ENCODE measurements around the gene PNKD. TPM values are rescaled to one million over a fixed set of nuclear protein-coding genes. Genes with fewer than 3 reads are reported as not detected.

Gene PNKD
- total and polyA plus RNA-seq, 11 donors, result 53.8 to 146 (median 72.5) TPM

DNA sequence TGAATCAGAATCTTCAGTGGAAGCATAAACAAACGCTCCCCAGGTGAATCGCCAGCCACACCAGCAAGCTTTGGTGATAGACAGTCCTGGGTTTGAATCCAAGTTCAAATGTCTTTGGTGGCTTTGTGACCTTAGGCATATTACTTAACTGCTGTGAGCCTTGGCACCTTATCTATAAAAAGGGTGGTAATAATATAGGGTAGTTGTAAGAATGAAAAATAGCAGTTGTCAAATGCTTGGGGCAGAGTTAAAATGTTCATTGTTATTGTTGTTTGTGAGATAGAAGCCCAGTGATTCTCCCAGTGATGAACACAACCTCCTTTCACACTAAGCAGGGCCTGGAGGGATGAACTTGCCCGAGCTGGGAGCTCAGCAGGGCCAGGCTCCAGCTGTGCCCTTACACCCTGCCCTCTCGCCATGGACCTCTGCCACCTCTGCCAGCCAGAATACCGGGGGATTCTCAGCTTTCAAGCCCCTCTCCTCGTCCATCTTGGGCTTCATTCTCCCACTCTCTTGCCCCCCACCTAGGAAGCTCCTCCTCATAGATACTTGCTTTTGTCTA lies 28.1 kb downstream of the PNKD start:
- intact Hi-C loops (cut with DNase I), result loop anchor here in 2 of 10 donors (10.0 kb wide), 1 partner anchor 166 kb away; no protein-coding TSS in a partner anchor
- H3K4me1 ChIP-seq, result peaks cover 0 to 24% (median 4%) of the 10 kb centered on the region in 12 donors
- no peaks in the 10 kb centered on the region for H3K9me3 ChIP-seq
- 91 to 92% (median 91%) methylated on average over 6 of the region's 6 CpGs for WGBS, 4 donors
- no peaks in the 10 kb centered on the region for H3K27me3 ChIP-seq
- no peak overlapping the region for H3K4me3 ChIP-seq
- ATAC-seq, result no peak
- H3K27ac ChIP-seq, result no peak overlapping the region
- TF ChIP-seq CTCF (IDR thresholded peaks at IDR 0.05) (no peak), POLR2A (IDR thresholded peaks at IDR 0.05) (no peak)
- H3K36me3 ChIP-seq, result no peaks in the 10 kb centered on the region
- DNase-seq, result no peak

- intact Hi-C loops (cut with DNase I), result loop anchor here (2.0 to 10.0 kb wide), 8 partner anchors 55 to 167 kb away; partner anchors contain the start of genes CATIP (in 3 of the 10) and CTDSP1 (in 2 of the 10)
- ATAC-seq (no peak), DNase-seq (no peak)
- Histone ChIP-seq H3K27me3 (no peaks in the 10 kb centered on the region), H3K36me3 (no peaks in the 10 kb centered on the region), H3K9me3 (no peaks in the 10 kb centered on the region), H3K27ac (no peak overlapping the region), H3K4me1 (peaks cover 0 to 7% (median 0%) of the 10 kb centered on the region in 12 donors), H3K4me3 (no peak overlapping the region)
- TF ChIP-seq CTCF (IDR thresholded peaks at IDR 0.05) (no peak), POLR2A (IDR thresholded peaks at IDR 0.05) (no peak)
- 85 to 91% (median 88%) methylated on average over 4 of the region's 4 CpGs for WGBS, 4 donors
Observed at GRCh38 chr2:218300141-218300540, 29.8 kb downstream of the PNKD start.

GRCh38 chr2:218301176-218301819 lies 31.0 kb downstream of the PNKD start:
- 5 to 10% (median 9%) methylated on average over 9 of the region's 9 CpGs for WGBS, 4 donors
- no peaks in the 10 kb centered on the region for H3K9me3 ChIP-seq
- no peaks in the 10 kb centered on the region for H3K27me3 ChIP-seq
- peak; percentile 78 to 86 (median 82) for ATAC-seq
- no peak overlapping the region for H3K4me3 ChIP-seq
- TF ChIP-seq POLR2A (IDR thresholded peaks at IDR 0.05) (no peak), CTCF (IDR thresholded peaks at IDR 0.05) (peak; percentile 94 to 99 (median 97))
- no peaks in the 10 kb centered on the region for H3K36me3 ChIP-seq
- DNase-seq, result peak; percentile 75 to 87 (median 83)
- no peak overlapping the region for H3K27ac ChIP-seq
- peaks cover 0 to 7% (median 0%) of the 10 kb centered on the region in 12 donors for H3K4me1 ChIP-seq
- intact Hi-C loops (cut with DNase I), result loop anchor here (1.0 to 10.0 kb wide), 10 partner anchors 54 to 166 kb away; partner anchors contain the start of genes CATIP (in 7 of the 10) and CTDSP1 (in 2 of the 10)

GRCh38 chr2:218305383-218305782 lies 35.1 kb downstream of the PNKD start:
- TF ChIP-seq CTCF (IDR thresholded peaks at IDR 0.05) (no peak), POLR2A (IDR thresholded peaks at IDR 0.05) (no peak)
- no peaks in the 10 kb centered on the region for H3K9me3 ChIP-seq
- intact Hi-C loops (cut with DNase I), result loop anchor here in 2 of 10 donors (10.0 kb wide), 2 partner anchors 89 to 159 kb away; partner anchors contain the start of gene CTDSP1 (in 1 of the 2)

More at GRCh38 chr2:218305383-218305782, 35.1 kb downstream of the PNKD start:
- DNase-seq (no peak), ATAC-seq (no peak)
- Histone ChIP-seq H3K27me3 (no peaks in the 10 kb centered on the region), H3K36me3 (no peaks in the 10 kb centered on the region), H3K27ac (no peak overlapping the region), H3K4me1 (peaks cover 0 to 12% (median 2%) of the 10 kb centered on the region in 12 donors), H3K4me3 (no peak overlapping the region)
- 74 to 83% (median 77%) methylated on average over 5 of the region's 5 CpGs for WGBS, 4 donors

Measured in heart left ventricle (tissue), 16 donors.